H1 (cell line): ENCODE results near the gene TMEM45A. TPM values are rescaled to one million over a fixed set of nuclear protein-coding genes. Genes with fewer than 3 reads are reported as not detected.
A peak's percentile ranks its signal among the peaks of the same experiment; 100 is the strongest.

ENCODE experiments used
- ATF3 ChIP-seq: IDR thresholded peaks from 2 replicates; pipeline ENCODE4 v1.6.1; 2011; ENCODE audit warnings: low read depth, mild to moderate bottlenecking, low read length; ENCODE audit not compliant: insufficient read depth
- CBX5 ChIP-seq: fragments of 300-800, 300-1000 bp; sonication (generic); IDR thresholded peaks from 2 replicates; pipeline ENCODE4 v1.7.1; 2016; ENCODE audit warnings: antibody characterized with exemption, low read length, low read depth
- CHD7 ChIP-seq: fragments of 300-600 bp; sonication (generic); IDR thresholded peaks from 2 replicates; pipeline ENCODE4 v1.7.1; 2012; ENCODE audit warnings: low read length, moderate library complexity, mild to moderate bottlenecking, inconsistent platforms; ENCODE audit not compliant: insufficient replicate concordance
- CTBP2 ChIP-seq: IDR thresholded peaks from 2 replicates; pipeline ENCODE4 v1.7.0; 2011; ENCODE audit warnings: borderline replicate concordance, mild to moderate bottlenecking, moderate library complexity, mixed read lengths, low read length; ENCODE audit not compliant: insufficient read depth, insufficient read length
- POLR2A ChIP-seq, 2 experiments: IDR thresholded peaks; 1 replicate in 1 of 2; 2 replicates in 1 of 2; pipeline ENCODE4 v1.6.1; 2011; ENCODE audit warnings: low read depth in 2 of 2, low read length in 2 of 2, mild to moderate bottlenecking in 2 of 2; ENCODE audit errors: control extremely low read depth in 1 of 2
- POLR2AphosphoS5 ChIP-seq: IDR thresholded peaks from 2 replicates; pipeline ENCODE4 v1.6.1; 2011; ENCODE audit warnings: low read depth, low read length
- POU5F1 ChIP-seq: IDR thresholded peaks from 2 replicates; pipeline ENCODE4 v1.6.1; 2011; ENCODE audit warnings: low read depth, mild to moderate bottlenecking, low read length, moderate library complexity
- SP2 ChIP-seq: IDR thresholded peaks from 2 replicates; pipeline ENCODE4 v1.6.1; 2012; ENCODE audit warnings: mild to moderate bottlenecking, low read length, inconsistent platforms
- SP4 ChIP-seq: IDR thresholded peaks from 2 replicates; pipeline ENCODE4 v1.6.1; 2012; ENCODE audit warnings: low read length, inconsistent platforms
- TCF12 ChIP-seq: IDR thresholded peaks from 2 replicates; pipeline ENCODE4 v1.6.1; 2011; ENCODE audit warnings: low read depth, mild to moderate bottlenecking, low read length
- polyA plus RNA-seq, 7 experiments: library from polyadenylated mRNA; depleted of rRNA in 3 of 7; stranded (reverse) in 5 of 7; unstranded in 2 of 7; fragments of >200 nt in 5 of 7; fragments of 200-250 nt in 2 of 7; gene quantifications; 1 replicate in 5 of 7; 2 replicates in 1 of 7; 4 replicates in 1 of 7; pipeline versions ENCODE4 v1.2.1 to v1.2.3, GENCODE V29; 2011 to 2013; ENCODE audit warnings: missing spikeins in 2 of 7, mixed read lengths in 2 of 7
- total RNA-seq: library from RNA; stranded (reverse); fragmentation: NEBNext Ultra II Directional; extraction: Animal tissue kit (Norgen Biotek cat#: 25700); gene quantifications from 2 replicates; pipeline ENCODE4 v1.2.1, GENCODE V29; 2021

Gene TMEM45A
- total and polyA plus RNA-seq, 2 of the 8 experiments (the other 6 are each of a cell fraction or from before 2014, with no cell fraction given): 12.9 to 14.2 TPM

- TF ChIP-seq ATF3: no peak
- TF ChIP-seq SP2: peak; percentile 91
- TF ChIP-seq TCF12: no peak
- TF ChIP-seq POLR2A (IDR thresholded peaks at IDR 0.05; ENCODE audit: control extremely low read depth in 1 of 2, low read depth in 2 of 2, low read length in 2 of 2): peak; percentile 88 to 92
- TF ChIP-seq SP4: peak; percentile 77
- peak; percentile 86 for TF ChIP-seq POLR2AphosphoS5
- no peak for TF ChIP-seq CBX5
- TF ChIP-seq CHD7: no peak
- no peak for TF ChIP-seq CTBP2
- no peak for TF ChIP-seq POU5F1
These were observed at the start of gene TMEM45A (continued) for GRCh38 chr3:100492059-100493006.
